RWPE1 (cell line): ENCODE data around the gene RNASE11.

Experiments used
- CTCF ChIA-PET: fragments of 350-600 bp; sonication (Branson Sonifier 250); formaldehyde crosslinking; extraction: SDS; loops from one replicate; lab custom pipeline; 2021; lab: Yijun Ruan, JAX
- POLR2A ChIA-PET: fragments of 400-600 bp; formaldehyde crosslinking; extraction: SDS; loops from one replicate; lab custom pipeline; 2020; ENCODE audit warnings: antibody characterized with exemption; ENCODE audit not compliant: low non-redundant PET; lab: Yijun Ruan, JAX
- DNase-seq: peaks from one replicate; pipeline ENCODE4 v3.0.0; 2012; ENCODE audit warnings: low spot score
- H3K27ac ChIP-seq: fragments of 450-650 bp; 2 replicates; pipeline ENCODE4 v1.5.1; 2017
- TF ChIP-seq, protein P1 (sequence below): fragments of 450-650 bp; conservative IDR thresholded peaks from 2 replicates; pipeline ENCODE4 v1.5.1; 2017; ENCODE audit warnings: low read depth, mild to moderate bottlenecking

Gene RNASE11

DNA sequence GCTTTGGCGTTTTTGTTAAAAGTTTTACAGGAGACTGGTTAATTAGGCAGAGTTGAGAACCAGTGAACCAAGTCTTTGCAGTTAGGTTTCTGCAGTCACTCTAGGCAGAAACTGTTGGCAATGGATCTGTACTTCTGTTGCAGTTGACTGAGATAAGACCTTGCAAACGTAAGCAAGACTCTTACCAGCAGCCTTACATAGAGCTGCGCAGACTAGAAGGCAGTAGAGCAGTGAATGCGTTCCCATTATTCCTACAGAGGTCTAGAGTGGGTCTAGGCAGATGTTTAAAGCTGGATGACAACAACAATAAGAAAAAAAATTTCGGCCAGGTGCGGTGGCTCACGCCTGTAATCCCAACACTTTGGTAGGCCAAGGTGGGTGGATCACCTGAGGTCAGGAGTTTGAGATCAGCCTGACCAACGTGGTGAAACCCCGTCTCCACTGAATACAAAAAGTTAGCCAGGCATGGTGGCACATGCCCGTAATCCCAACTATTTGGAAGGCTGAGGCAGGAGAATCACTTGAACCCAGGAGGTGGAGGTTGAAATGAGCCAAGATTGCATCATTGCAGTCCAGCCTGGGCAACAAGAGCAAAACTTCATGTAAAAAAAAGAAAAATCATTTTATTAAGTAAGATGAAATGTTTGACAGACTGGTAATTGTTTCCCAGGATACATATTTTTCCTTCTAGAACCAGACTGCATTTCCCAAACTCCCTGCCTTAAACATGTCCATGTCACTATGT is 39.2 kb downstream of the RNASE11 start:
- TF ChIP-seq, protein P1, sequence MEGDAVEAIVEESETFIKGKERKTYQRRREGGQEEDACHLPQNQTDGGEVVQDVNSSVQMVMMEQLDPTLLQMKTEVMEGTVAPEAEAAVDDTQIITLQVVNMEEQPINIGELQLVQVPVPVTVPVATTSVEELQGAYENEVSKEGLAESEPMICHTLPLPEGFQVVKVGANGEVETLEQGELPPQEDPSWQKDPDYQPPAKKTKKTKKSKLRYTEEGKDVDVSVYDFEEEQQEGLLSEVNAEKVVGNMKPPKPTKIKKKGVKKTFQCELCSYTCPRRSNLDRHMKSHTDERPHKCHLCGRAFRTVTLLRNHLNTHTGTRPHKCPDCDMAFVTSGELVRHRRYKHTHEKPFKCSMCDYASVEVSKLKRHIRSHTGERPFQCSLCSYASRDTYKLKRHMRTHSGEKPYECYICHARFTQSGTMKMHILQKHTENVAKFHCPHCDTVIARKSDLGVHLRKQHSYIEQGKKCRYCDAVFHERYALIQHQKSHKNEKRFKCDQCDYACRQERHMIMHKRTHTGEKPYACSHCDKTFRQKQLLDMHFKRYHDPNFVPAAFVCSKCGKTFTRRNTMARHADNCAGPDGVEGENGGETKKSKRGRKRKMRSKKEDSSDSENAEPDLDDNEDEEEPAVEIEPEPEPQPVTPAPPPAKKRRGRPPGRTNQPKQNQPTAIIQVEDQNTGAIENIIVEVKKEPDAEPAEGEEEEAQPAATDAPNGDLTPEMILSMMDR = no peak
- CTCF ChIA-PET = interaction anchor here (1.0 kb wide), 1 partner anchor 133 kb away, joined by 5 read pairs; no protein-coding TSS in a partner anchor
- H3K27ac ChIP-seq = no peak overlapping the region
- POLR2A ChIA-PET = no interaction called here
- no peak for DNase-seq

DNA sequence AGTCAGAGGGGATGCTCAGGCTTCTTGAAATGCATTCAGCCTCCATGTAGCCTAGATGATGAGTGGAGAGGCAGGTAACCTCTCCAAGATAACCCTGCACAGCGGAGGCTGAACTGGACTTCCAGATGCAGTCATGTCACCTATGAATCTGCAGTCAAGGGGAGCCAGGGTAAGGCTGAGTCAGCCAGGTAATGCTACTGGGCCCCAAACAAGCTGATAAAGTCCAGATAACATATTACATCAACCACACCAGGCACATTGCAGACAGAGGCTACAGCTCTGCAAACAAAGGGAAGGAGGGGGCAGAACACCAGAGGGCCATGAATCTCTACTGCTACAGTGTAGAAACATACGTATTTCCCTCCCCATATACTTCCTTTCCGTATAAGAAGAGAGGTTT is 40.9 kb downstream of the RNASE11 start:
- H3K27ac ChIP-seq = no peak overlapping the region
- DNase-seq = no peak
- ChIA-PET POLR2A (no interaction called here), CTCF (no interaction called here)
- TF ChIP-seq, protein P1 = no peak

DNA sequence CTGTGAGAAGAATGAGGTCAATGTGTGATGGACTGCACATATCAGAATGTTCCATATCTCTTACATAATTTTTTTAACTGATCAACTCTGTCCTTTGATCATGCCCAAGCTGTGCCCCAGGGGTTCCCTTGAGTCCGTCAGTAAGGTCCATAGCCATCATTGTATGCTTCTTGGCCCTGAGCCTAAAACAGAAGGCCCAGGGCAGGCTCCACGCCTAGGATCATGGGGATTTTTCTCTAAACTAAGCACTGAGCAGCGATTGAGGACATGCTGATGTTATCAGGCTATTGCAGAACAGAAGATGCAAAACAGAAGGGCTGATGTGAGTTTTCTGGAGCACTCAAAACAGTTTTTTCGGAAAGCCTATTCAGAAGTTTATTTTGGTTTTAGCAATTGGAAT is 47.9 kb downstream of the RNASE11 start:
- H3K27ac ChIP-seq = no peak overlapping the region
- ChIA-PET POLR2A (no interaction called here), CTCF (interaction anchor here (0.7 kb wide), 2 partner anchors 8 to 15 kb away, joined by 3 to 4 read pairs; no protein-coding TSS in a partner anchor)
- TF ChIP-seq, protein P1 = no peak
- DNase-seq = no peak
